ENCODE data around the gene CDC42BPA.

DNA sequence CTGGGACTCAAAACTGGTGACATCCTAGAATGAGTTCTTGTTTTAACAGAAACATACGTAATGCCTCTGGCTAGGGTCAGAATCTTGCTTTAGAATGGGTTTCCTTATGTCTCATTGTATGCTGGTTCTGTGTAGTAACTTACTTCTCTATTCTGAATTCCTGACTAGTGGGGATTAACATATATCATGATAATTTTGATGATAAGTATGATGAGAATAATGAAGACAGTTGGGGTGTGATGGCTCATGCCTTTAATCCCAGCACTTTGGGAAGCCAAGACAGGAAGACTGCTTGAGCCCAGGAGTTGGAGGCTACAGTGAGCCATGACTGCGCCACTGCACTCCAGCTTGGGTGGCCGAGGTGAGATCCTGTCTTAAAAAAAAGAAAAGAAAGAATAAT is 31.7 kb upstream of the CDC42BPA start:
- TF ChIP-seq, protein P1, sequence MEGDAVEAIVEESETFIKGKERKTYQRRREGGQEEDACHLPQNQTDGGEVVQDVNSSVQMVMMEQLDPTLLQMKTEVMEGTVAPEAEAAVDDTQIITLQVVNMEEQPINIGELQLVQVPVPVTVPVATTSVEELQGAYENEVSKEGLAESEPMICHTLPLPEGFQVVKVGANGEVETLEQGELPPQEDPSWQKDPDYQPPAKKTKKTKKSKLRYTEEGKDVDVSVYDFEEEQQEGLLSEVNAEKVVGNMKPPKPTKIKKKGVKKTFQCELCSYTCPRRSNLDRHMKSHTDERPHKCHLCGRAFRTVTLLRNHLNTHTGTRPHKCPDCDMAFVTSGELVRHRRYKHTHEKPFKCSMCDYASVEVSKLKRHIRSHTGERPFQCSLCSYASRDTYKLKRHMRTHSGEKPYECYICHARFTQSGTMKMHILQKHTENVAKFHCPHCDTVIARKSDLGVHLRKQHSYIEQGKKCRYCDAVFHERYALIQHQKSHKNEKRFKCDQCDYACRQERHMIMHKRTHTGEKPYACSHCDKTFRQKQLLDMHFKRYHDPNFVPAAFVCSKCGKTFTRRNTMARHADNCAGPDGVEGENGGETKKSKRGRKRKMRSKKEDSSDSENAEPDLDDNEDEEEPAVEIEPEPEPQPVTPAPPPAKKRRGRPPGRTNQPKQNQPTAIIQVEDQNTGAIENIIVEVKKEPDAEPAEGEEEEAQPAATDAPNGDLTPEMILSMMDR (conservative IDR thresholded peaks at IDR 0.05 in 1 of 2, IDR thresholded peaks at IDR 0.05 in 1 of 2; ENCODE audit: low read depth in 1 of 2, low read length in 2 of 2): no peak
- TF ChIP-seq EZH2 (IDR thresholded peaks at IDR 0.05; ENCODE audit: low read length, missing control alignments): no peak
